ENCODE results near the gene PLPP3. TPM values are rescaled to one million over a fixed set of nuclear protein-coding genes. Genes with fewer than 3 reads are reported as not detected.

Gene PLPP3
- total and polyA plus RNA-seq, 9 of the 15 experiments (the other 6 are each of a cell fraction or from before 2014, with no cell fraction given) = 0.07 to 0.54 (median 0.20) TPM

GRCh38 chr1:56522680-56523079, 56.7 kb downstream of the PLPP3 start:
- Histone ChIP-seq H3K79me2 (ENCODE audit: control insufficient read depth, insufficient read depth, low read length) (no peaks in the 10 kb centered on the region), H3K9me1 (ENCODE audit: control insufficient read depth, insufficient read depth, low read length) (no peaks in the 10 kb centered on the region), H2AFZ (ENCODE audit: low read depth, low read length) (no peak overlapping the region; the same call in 1 of the 2 replicates), H3K36me3 (ENCODE audit: control insufficient read depth, insufficient read depth, low read length) (no peaks in the 10 kb centered on the region), H3K4me1 (replicated peaks in 1 of 2; ENCODE audit: control insufficient read depth in 2 of 2, insufficient read depth in 2 of 2, low read length in 2 of 2) (peaks cover 5 to 18% of the 10 kb centered on the region in 2 experiments; a peak in 4 of 5 replicates), H3K27ac (ENCODE audit: extremely low read depth, low read depth, low read length) (no peak overlapping the region), H3K4me2 (ENCODE audit: insufficient read depth, low read length) (no peak overlapping the region), H4K20me1 (replicated peaks; ENCODE audit: control insufficient read depth, insufficient read depth, low read length) (no peaks in the 10 kb centered on the region; the same call in 1 of the 2 replicates), H3K27me3 (ENCODE audit: control insufficient read depth in 2 of 2, insufficient read depth in 2 of 2, low read length in 2 of 2) (peaks cover 0 to 13% of the 10 kb centered on the region in 2 experiments; a peak in 2 of 5 replicates), H3K4me3 (no peak overlapping the region), H3K9me3 (replicated peaks; ENCODE audit: control insufficient read depth, insufficient read depth, low read depth, low read length) (no peaks in the 10 kb centered on the region), H3K9ac (ENCODE audit: insufficient read depth in 1 of 2, low read depth in 2 of 2, low read length in 2 of 2) (no peak overlapping the region)
- POLR2A ChIA-PET = interaction anchor here (0.7 kb wide), 1 partner anchor 14 kb away, joined by 3 read pairs; no protein-coding TSS in a partner anchor
- ATAC-seq (no peak), FAIRE-seq (no peak), DNase-seq (ENCODE audit: extremely low read depth in 1 of 4, low spot score in 3 of 4) (no peak)
- BruUV-seq (replicated peaks) = no TSS peak
- intact Hi-C loops (cut with micrococcal nuclease) (no loop called here), in situ Hi-C loops (cut with MboI) (no loop called here)
- WGBS (ENCODE audit: insufficient coverage, low coverage, missing lambda C conversion rate) = 41% methylated on average over 5 of the region's 5 CpGs
- CTCF ChIA-PET (ENCODE audit: low intra/inter-chr PET ratio) = no interaction called here
- TF ChIP-seq PCBP1 (IDR thresholded peaks at IDR 0.05; ENCODE audit: low read depth, low read length, poor library complexity, severe bottlenecking) (no peak), NFYB (IDR thresholded peaks at IDR 0.05; ENCODE audit: extremely low read depth, insufficient read length) (no peak), NCOR1 (IDR thresholded peaks at IDR 0.05) (no peak), ZBTB49 (CRISPR knock-in tag; IDR thresholded peaks at IDR 0.05; ENCODE audit: borderline replicate concordance) (no peak), TCF7 (IDR thresholded peaks at IDR 0.05; ENCODE audit: borderline replicate concordance) (no peak), AFF1 (IDR thresholded peaks at IDR 0.05; ENCODE audit: low read depth in 1 of 2, partially characterized antibody in 2 of 2) (no peak), RB1 (IDR thresholded peaks at IDR 0.05; ENCODE audit: low read depth) (no peak), GATAD2A (IDR thresholded peaks at IDR 0.05) (no peak), ZNF41 (CRISPR knock-in tag; conservative IDR thresholded peaks at IDR 0.05) (no peak), FOXM1 (IDR thresholded peaks at IDR 0.05; ENCODE audit: low read depth) (no peak), FOXM1 (CRISPR knock-in tag; IDR thresholded peaks at IDR 0.05; ENCODE audit: low read depth) (no peak)
- TF ChIP-seq, protein P1, sequence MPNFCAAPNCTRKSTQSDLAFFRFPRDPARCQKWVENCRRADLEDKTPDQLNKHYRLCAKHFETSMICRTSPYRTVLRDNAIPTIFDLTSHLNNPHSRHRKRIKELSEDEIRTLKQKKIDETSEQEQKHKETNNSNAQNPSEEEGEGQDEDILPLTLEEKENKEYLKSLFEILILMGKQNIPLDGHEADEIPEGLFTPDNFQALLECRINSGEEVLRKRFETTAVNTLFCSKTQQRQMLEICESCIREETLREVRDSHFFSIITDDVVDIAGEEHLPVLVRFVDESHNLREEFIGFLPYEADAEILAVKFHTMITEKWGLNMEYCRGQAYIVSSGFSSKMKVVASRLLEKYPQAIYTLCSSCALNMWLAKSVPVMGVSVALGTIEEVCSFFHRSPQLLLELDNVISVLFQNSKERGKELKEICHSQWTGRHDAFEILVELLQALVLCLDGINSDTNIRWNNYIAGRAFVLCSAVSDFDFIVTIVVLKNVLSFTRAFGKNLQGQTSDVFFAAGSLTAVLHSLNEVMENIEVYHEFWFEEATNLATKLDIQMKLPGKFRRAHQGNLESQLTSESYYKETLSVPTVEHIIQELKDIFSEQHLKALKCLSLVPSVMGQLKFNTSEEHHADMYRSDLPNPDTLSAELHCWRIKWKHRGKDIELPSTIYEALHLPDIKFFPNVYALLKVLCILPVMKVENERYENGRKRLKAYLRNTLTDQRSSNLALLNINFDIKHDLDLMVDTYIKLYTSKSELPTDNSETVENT (CRISPR knock-in tag; IDR thresholded peaks at IDR 0.05) = no peak
- TF ChIP-seq, protein P2, sequence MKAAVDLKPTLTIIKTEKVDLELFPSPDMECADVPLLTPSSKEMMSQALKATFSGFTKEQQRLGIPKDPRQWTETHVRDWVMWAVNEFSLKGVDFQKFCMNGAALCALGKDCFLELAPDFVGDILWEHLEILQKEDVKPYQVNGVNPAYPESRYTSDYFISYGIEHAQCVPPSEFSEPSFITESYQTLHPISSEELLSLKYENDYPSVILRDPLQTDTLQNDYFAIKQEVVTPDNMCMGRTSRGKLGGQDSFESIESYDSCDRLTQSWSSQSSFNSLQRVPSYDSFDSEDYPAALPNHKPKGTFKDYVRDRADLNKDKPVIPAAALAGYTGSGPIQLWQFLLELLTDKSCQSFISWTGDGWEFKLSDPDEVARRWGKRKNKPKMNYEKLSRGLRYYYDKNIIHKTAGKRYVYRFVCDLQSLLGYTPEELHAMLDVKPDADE (conservative IDR thresholded peaks at IDR 0.05; ENCODE audit: control insufficient read depth, low read depth, low read length) = no peak
